ENCODE results near the gene SFXN3.

Gene SFXN3

GRCh38 chr10:101079874-101080273 is 48.8 kb downstream of the SFXN3 start:
- H3K9ac ChIP-seq (ENCODE audit: low read length) = no peak overlapping the region
- H3K9me3 ChIP-seq (replicated peaks; ENCODE audit: insufficient read depth, low read length) = no peaks in the 10 kb centered on the region
- no peak overlapping the region for H3K4me2 ChIP-seq (ENCODE audit: low read depth, low read length)
- no peaks in the 10 kb centered on the region for H3K79me2 ChIP-seq (ENCODE audit: low read length)
- H3K4me1 ChIP-seq (ENCODE audit: low read length) = peaks cover 13% of the 10 kb centered on the region
- no peaks in the 10 kb centered on the region for H4K20me1 ChIP-seq (ENCODE audit: insufficient read depth, low read length)
- no peaks in the 10 kb centered on the region for H3K9me2 ChIP-seq (replicated peaks; ENCODE audit: insufficient read depth, low read length)
- TF ChIP-seq, protein P1, sequence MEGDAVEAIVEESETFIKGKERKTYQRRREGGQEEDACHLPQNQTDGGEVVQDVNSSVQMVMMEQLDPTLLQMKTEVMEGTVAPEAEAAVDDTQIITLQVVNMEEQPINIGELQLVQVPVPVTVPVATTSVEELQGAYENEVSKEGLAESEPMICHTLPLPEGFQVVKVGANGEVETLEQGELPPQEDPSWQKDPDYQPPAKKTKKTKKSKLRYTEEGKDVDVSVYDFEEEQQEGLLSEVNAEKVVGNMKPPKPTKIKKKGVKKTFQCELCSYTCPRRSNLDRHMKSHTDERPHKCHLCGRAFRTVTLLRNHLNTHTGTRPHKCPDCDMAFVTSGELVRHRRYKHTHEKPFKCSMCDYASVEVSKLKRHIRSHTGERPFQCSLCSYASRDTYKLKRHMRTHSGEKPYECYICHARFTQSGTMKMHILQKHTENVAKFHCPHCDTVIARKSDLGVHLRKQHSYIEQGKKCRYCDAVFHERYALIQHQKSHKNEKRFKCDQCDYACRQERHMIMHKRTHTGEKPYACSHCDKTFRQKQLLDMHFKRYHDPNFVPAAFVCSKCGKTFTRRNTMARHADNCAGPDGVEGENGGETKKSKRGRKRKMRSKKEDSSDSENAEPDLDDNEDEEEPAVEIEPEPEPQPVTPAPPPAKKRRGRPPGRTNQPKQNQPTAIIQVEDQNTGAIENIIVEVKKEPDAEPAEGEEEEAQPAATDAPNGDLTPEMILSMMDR (IDR thresholded peaks at IDR 0.05; ENCODE audit: low read length) = no peak
- TF ChIP-seq EZH2phosphoT487 (IDR thresholded peaks at IDR 0.05; ENCODE audit: low read length) (no peak), EZH2 (optimal IDR thresholded peaks at IDR 0.05; ENCODE audit: low read depth, low read length) (no peak)
- no peaks in the 10 kb centered on the region for H3F3A ChIP-seq (ENCODE audit: insufficient read depth, low read length)
- no peak overlapping the region for H3K27ac ChIP-seq (ENCODE audit: low read length)
- H3K36me3 ChIP-seq (replicated peaks; ENCODE audit: insufficient read depth, low read length) = no peaks in the 10 kb centered on the region
- no peak overlapping the region for H3K4me3 ChIP-seq (ENCODE audit: low read length)
- peaks cover 57% of the 10 kb centered on the region for H3K27me3 ChIP-seq (replicated peaks; ENCODE audit: insufficient read depth, low read length)
- no peak overlapping the region for H2AFZ ChIP-seq (ENCODE audit: low read length)
- no peak for DNase-seq

- H3K27ac ChIP-seq (ENCODE audit: low read length) = no peak overlapping the region
- H3K9ac ChIP-seq (ENCODE audit: low read length) = no peak overlapping the region
- TF ChIP-seq EZH2phosphoT487 (IDR thresholded peaks at IDR 0.05; ENCODE audit: low read length) (no peak), EZH2 (optimal IDR thresholded peaks at IDR 0.05; ENCODE audit: low read depth, low read length) (no peak)
- TF ChIP-seq, protein P1 (IDR thresholded peaks at IDR 0.05; ENCODE audit: low read length) = no peak
- no peaks in the 10 kb centered on the region for H4K20me1 ChIP-seq (ENCODE audit: insufficient read depth, low read length)
- H3K27me3 ChIP-seq (replicated peaks; ENCODE audit: insufficient read depth, low read length) = peaks cover 70% of the 10 kb centered on the region
- H3K4me2 ChIP-seq (ENCODE audit: low read depth, low read length) = no peak overlapping the region
- H3K36me3 ChIP-seq (replicated peaks; ENCODE audit: insufficient read depth, low read length) = no peaks in the 10 kb centered on the region
- no peak overlapping the region for H2AFZ ChIP-seq (ENCODE audit: low read length)
- H3K79me2 ChIP-seq (ENCODE audit: low read length) = no peaks in the 10 kb centered on the region
- DNase-seq = no peak
- H3K9me2 ChIP-seq (replicated peaks; ENCODE audit: insufficient read depth, low read length) = no peaks in the 10 kb centered on the region
- H3K4me3 ChIP-seq (ENCODE audit: low read length) = no peak overlapping the region
- no peaks in the 10 kb centered on the region for H3K9me3 ChIP-seq (replicated peaks; ENCODE audit: insufficient read depth, low read length)
- peaks cover 2% of the 10 kb centered on the region for H3K4me1 ChIP-seq (ENCODE audit: low read length)
- H3F3A ChIP-seq (ENCODE audit: insufficient read depth, low read length) = no peaks in the 10 kb centered on the region
Observed at GRCh38 chr10:101080933-101081931, 50.2 kb downstream of the SFXN3 start.

DNA sequence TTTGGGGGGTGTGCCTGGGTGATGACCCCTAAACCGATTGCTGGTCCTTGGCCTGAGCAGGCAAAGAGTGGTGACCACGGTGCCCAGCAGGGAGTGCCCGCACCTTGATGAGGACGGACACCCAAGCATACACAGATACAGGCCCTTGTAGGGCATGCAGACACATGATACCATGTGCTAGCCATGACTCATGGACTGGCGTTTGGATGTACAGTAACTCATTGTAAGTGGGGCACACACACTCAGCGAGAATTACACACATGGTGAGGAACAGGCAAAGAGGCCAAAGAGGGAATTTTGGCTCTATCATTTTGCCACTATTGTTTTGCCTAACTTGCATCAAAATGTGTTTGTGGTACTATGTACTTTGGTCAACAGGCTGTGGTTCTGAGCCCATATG is 54.8 kb downstream of the SFXN3 start:
- H3F3A ChIP-seq (ENCODE audit: insufficient read depth, low read length) = no peaks in the 10 kb centered on the region
- H3K4me3 ChIP-seq (ENCODE audit: low read length) = no peak overlapping the region
- H3K9me2 ChIP-seq (replicated peaks; ENCODE audit: insufficient read depth, low read length) = no peaks in the 10 kb centered on the region
- H4K20me1 ChIP-seq (ENCODE audit: insufficient read depth, low read length) = no peaks in the 10 kb centered on the region
- no peak overlapping the region for H3K27ac ChIP-seq (ENCODE audit: low read length)
- peaks cover 94% of the 10 kb centered on the region for H3K27me3 ChIP-seq (replicated peaks; ENCODE audit: insufficient read depth, low read length)
- H2AFZ ChIP-seq (ENCODE audit: low read length) = no peak overlapping the region
- H3K9me3 ChIP-seq (replicated peaks; ENCODE audit: insufficient read depth, low read length) = no peaks in the 10 kb centered on the region
- no peaks in the 10 kb centered on the region for H3K4me1 ChIP-seq (ENCODE audit: low read length)
- no peak overlapping the region for H3K4me2 ChIP-seq (ENCODE audit: low read depth, low read length)
- no peak overlapping the region for H3K9ac ChIP-seq (ENCODE audit: low read length)
- DNase-seq = no peak
- H3K36me3 ChIP-seq (replicated peaks; ENCODE audit: insufficient read depth, low read length) = no peaks in the 10 kb centered on the region
- no peaks in the 10 kb centered on the region for H3K79me2 ChIP-seq (ENCODE audit: low read length)
- TF ChIP-seq EZH2phosphoT487 (IDR thresholded peaks at IDR 0.05; ENCODE audit: low read length) = no peak
- no peak for TF ChIP-seq EZH2 (optimal IDR thresholded peaks at IDR 0.05; ENCODE audit: low read depth, low read length)
- TF ChIP-seq, protein P1 (IDR thresholded peaks at IDR 0.05; ENCODE audit: low read length) = no peak
